IgD-negative memory B cell (primary cell): Measurements from ENCODE around the gene C2orf66. TPM values are rescaled to one million over a fixed set of nuclear protein-coding genes. Genes with fewer than 3 reads are reported as not detected.
A peak's percentile ranks its signal among the peaks of the same experiment; 100 is the strongest.

Experiments used
- H3K27ac Mint-ChIP-seq, 3 donors: one replicate each; pipeline ENCODE4 v1.8.0; 2020 to 2022; ENCODE audit warnings: mild to moderate bottlenecking in 3 of 3, mixed read lengths in 3 of 3, moderate library complexity in 1 of 3
- H3K27me3 Mint-ChIP-seq: one replicate; pipeline ENCODE4 v1.8.0; 2021; ENCODE audit warnings: mixed read lengths
- H3K36me3 Mint-ChIP-seq: one replicate; pipeline ENCODE4 v1.8.0; 2020; ENCODE audit warnings: mild to moderate bottlenecking, mixed read lengths
- H3K4me1 Mint-ChIP-seq, 3 donors: one replicate each; pipeline ENCODE4 v1.8.0; 2020 to 2022; ENCODE audit warnings: mixed read lengths in 3 of 3, mild to moderate bottlenecking in 1 of 3
- H3K4me3 Mint-ChIP-seq, 4 donors: one replicate each; pipeline ENCODE4 v1.8.0; 2020 to 2022; ENCODE audit warnings: mild to moderate bottlenecking in 4 of 4, mixed read lengths in 4 of 4, moderate library complexity in 3 of 4
- H3K9me3 Mint-ChIP-seq, 3 donors: one replicate each; pipeline ENCODE4 v1.8.0; 2020 to 2021; ENCODE audit warnings: mixed read lengths in 3 of 3, mild to moderate bottlenecking in 1 of 3
- polyA plus RNA-seq: library from polyadenylated mRNA; unstranded; fragments of 300-500 nt; fragmentation: Illumina TruSeq; gene quantifications from one replicate; pipeline ENCODE4 v1.2.3, GENCODE V29; 2021

The C2orf66 gene
- not detected for polyA plus RNA-seq

- Mint-ChIP-seq H3K36me3 (no peaks in the 10 kb centered on the region), H3K4me1 (no peaks in the 10 kb centered on the region), H3K27ac (no peak within 1 kb of the TSS), H3K9me3 (peaks cover 0 to 1% (median 0%) of the 10 kb centered on the region in 3 donors), H3K4me3 (no peak within 1 kb of the TSS), H3K27me3 (peaks cover 21% of the 10 kb centered on the region)
Measured at GRCh38 chr2:196809260-196809659, at the start of gene C2orf66. Gene C2orf66, minus strand, starts transcription at chr2:196809355. Its CDS starts 19 bp downstream, at chr2:196809336.

GRCh38 chr2:196854629-196855028 is 45.5 kb upstream of the C2orf66 start:
- H3K27me3 Mint-ChIP-seq = no peaks in the 10 kb centered on the region
- peaks cover 0 to 15% (median 11%) of the 10 kb centered on the region in 3 donors for H3K9me3 Mint-ChIP-seq
- H3K4me3 Mint-ChIP-seq = no peak overlapping the region
- H3K27ac Mint-ChIP-seq = no peak overlapping the region
- H3K4me1 Mint-ChIP-seq = no peaks in the 10 kb centered on the region
- peaks cover 9% of the 10 kb centered on the region for H3K36me3 Mint-ChIP-seq

GRCh38 chr2:196853301-196854087 is 44.3 kb upstream of the C2orf66 start:
- Mint-ChIP-seq H3K4me3 (no peak overlapping the region), H3K4me1 (no peaks in the 10 kb centered on the region), H3K27ac (no peak overlapping the region), H3K36me3 (peaks cover 3% of the 10 kb centered on the region), H3K27me3 (no peaks in the 10 kb centered on the region), H3K9me3 (peaks cover 0 to 7% (median 3%) of the 10 kb centered on the region in 3 donors)

DNA sequence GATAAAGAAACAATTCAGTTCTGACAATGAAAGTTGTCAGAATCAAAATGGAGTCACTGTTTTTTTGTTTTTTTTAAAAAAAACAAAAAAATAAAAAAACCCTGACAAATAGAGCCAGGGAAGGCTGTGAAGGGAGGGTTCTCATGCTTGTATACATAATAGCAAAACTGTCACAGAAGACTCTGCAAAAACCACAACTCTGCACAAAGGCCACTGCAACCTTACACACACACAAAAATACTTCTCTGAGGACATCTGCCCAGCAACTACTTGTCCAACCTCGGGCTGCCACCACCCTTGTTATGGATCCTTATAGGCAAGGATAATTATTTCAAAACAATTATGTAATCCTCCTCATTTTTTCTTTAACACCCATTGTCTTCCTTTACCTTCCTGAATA is 41.9 kb upstream of the C2orf66 start:
- Mint-ChIP-seq H3K27ac (no peak overlapping the region), H3K9me3 (no peaks in the 10 kb centered on the region), H3K4me1 (no peaks in the 10 kb centered on the region), H3K27me3 (no peaks in the 10 kb centered on the region), H3K4me3 (no peak overlapping the region), H3K36me3 (no peaks in the 10 kb centered on the region)

GRCh38 chr2:196849895-196850294 is 40.7 kb upstream of the C2orf66 start:
- Mint-ChIP-seq H3K4me3 (no peak overlapping the region), H3K27ac (peak overlapping the region in 1 of 3 donors; percentile 50), H3K36me3 (no peaks in the 10 kb centered on the region), H3K9me3 (no peaks in the 10 kb centered on the region), H3K4me1 (no peaks in the 10 kb centered on the region), H3K27me3 (no peaks in the 10 kb centered on the region)

DNA sequence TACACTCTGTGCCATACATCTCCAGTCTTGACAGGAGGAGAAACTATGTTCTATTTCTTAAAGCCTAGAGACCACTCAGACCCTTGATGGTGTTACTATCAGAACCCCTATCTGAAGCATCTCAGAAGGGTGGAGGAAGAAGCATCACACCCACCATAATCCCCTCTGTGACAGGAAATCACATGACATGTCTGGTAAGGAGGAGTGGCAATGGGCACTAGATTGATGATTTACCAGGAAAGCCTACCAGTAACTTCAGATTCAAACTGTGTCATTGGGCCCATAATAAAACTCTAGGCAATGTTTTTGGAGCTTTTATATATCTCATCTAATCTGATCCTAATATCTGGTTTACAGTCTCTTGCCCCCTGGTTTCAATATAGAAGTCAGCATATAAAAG is 37.1 kb upstream of the C2orf66 start:
- Mint-ChIP-seq H3K27ac (no peak overlapping the region), H3K4me3 (no peak overlapping the region), H3K27me3 (no peaks in the 10 kb centered on the region), H3K9me3 (no peaks in the 10 kb centered on the region), H3K4me1 (no peaks in the 10 kb centered on the region), H3K36me3 (no peaks in the 10 kb centered on the region)

GRCh38 chr2:196845371-196845770 is 36.2 kb upstream of the C2orf66 start:
- Mint-ChIP-seq H3K4me3 (no peak overlapping the region), H3K36me3 (no peaks in the 10 kb centered on the region), H3K4me1 (no peaks in the 10 kb centered on the region), H3K27ac (peak overlapping the region in 1 of 3 donors; percentile 23), H3K9me3 (no peaks in the 10 kb centered on the region), H3K27me3 (no peaks in the 10 kb centered on the region)

DNA sequence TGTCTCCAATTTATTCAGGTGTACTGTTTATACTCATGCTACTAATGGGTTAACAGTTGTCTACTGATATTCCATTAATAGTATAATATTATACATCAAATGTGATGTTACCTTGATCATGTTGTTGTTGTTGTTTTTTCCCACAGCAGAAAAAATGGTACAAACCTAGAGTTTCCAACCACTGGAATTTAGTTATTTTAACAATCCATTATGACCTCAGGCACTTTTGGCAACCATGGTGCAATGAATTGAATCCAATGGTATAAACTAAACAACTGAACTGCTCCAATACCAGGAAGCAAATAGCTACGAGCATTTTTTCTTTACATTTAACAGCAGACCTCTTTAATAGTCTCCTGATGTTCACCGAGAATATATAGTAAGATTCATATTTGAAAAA is 31.0 kb upstream of the C2orf66 start:
- H3K27ac Mint-ChIP-seq = no peak overlapping the region
- H3K36me3 Mint-ChIP-seq = no peaks in the 10 kb centered on the region
- no peaks in the 10 kb centered on the region for H3K27me3 Mint-ChIP-seq
- H3K4me3 Mint-ChIP-seq = no peak overlapping the region
- no peaks in the 10 kb centered on the region for H3K9me3 Mint-ChIP-seq
- no peaks in the 10 kb centered on the region for H3K4me1 Mint-ChIP-seq

- H3K9me3 Mint-ChIP-seq = no peaks in the 10 kb centered on the region
- peak overlapping the region in 1 of 3 donors; percentile 52 for H3K27ac Mint-ChIP-seq
- no peaks in the 10 kb centered on the region for H3K27me3 Mint-ChIP-seq
- H3K36me3 Mint-ChIP-seq = no peaks in the 10 kb centered on the region
- no peak overlapping the region for H3K4me3 Mint-ChIP-seq
- no peaks in the 10 kb centered on the region for H3K4me1 Mint-ChIP-seq
Measured at GRCh38 chr2:196839574-196839973, 30.4 kb upstream of the C2orf66 start.

DNA sequence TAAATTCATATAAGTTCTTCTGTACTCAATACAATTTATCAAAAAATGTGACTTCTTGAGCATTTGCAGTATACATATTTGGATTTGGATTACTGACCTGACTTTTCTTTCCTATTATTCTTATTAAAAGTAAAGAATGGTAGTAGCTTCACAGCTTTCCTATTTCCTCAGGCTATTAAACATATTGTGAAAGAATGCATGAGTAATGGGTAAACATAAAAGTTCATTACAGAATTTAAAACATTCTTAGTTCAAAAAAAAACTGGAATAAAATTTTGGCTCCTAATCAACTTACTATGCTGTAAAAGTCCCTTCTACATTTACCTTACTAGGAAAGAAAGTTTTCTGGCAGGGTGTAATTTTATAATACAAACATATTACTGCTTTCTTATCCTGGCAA is 27.3 kb upstream of the C2orf66 start:
- H3K4me3 Mint-ChIP-seq = no peak overlapping the region
- H3K4me1 Mint-ChIP-seq = no peaks in the 10 kb centered on the region
- H3K27me3 Mint-ChIP-seq = no peaks in the 10 kb centered on the region
- no peaks in the 10 kb centered on the region for H3K9me3 Mint-ChIP-seq
- H3K27ac Mint-ChIP-seq = no peak overlapping the region
- no peaks in the 10 kb centered on the region for H3K36me3 Mint-ChIP-seq

DNA sequence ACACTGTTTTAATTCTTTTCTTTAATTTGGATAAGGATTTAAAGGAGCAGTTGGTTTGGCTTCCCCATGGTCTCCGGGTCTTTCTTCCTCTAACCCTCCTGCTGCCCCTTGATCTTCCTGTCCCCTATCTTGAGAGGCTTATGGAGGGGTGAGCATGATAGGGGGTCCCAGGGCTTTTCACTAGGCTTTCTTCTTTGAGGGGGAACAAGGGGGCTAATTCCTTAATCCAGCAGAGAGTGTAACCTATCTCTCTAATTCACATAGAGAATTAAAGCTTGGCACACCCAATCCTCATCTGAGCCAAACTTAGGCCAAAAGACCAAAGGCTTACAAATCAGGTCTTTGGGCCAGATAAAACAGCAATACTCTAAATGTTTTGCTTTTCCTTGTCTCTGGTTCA is 21.5 kb upstream of the C2orf66 start:
- H3K36me3 Mint-ChIP-seq = no peaks in the 10 kb centered on the region
- H3K9me3 Mint-ChIP-seq = no peaks in the 10 kb centered on the region
- H3K4me1 Mint-ChIP-seq = peaks cover 0 to 2% (median 0%) of the 10 kb centered on the region in 3 donors
- H3K27me3 Mint-ChIP-seq = no peaks in the 10 kb centered on the region
- no peak overlapping the region for H3K4me3 Mint-ChIP-seq
- no peak overlapping the region for H3K27ac Mint-ChIP-seq

DNA sequence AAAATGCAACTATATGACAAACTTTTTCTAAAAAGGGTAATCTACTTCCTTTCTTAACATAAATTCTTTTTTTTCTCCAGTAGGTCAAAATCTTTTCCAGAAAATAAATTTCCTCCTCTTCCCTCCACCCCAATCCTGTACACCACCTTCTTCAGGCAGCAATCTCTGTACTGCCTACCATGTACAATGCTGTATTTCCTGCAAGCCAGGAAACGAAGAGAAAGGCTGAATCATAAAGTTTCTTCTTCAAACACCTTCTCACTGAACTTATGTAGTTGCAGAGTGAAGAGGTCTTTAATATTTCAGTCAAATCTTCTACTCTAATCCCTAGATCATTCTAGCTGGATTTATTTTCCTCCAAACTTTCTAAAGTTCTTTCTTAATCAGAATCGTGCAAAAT is 18.2 kb upstream of the C2orf66 start:
- Mint-ChIP-seq H3K27ac (no peak overlapping the region), H3K36me3 (no peaks in the 10 kb centered on the region), H3K4me1 (peaks cover 0 to 2% (median 0%) of the 10 kb centered on the region in 3 donors), H3K27me3 (peaks cover 12% of the 10 kb centered on the region), H3K9me3 (peaks cover 0 to 1% (median 0%) of the 10 kb centered on the region in 3 donors), H3K4me3 (no peak overlapping the region)

DNA sequence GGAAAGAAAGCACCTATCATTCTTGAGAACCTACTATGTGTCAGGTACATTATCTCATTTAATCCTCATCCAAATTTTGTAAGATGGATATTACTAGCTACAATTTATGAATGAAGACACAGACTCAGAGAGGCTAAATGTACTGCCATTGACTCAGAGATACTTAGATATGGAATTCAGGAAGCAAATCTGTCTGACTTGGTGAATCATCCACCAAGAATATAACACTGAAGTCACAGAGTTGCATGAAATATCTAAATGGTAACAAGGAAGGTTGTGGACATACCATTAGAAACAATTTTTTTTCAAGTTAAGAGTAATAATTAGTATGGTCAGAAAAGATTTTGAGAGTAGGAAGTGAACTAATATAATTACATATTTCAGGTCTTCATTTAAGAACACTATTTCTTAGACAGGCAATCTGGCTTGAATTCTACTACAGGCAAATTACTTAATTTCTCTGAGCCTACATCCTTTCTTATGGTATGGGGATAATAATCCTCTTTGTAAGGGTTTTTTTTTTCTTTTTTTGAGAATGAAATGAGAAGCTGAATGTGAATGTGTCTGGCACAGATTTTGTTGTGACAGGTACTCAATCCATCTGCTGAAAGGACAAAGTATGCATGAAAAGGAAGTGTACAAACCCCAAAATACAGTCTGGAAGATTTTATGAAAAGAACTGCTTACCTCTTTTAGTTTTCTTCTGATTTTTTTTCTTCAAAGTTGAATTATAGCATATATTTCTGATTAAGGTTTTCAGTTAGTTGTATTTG is 14.8 kb upstream of the C2orf66 start:
- peaks cover 0 to 2% (median 0%) of the 10 kb centered on the region in 3 donors for H3K4me1 Mint-ChIP-seq
- H3K27ac Mint-ChIP-seq = no peak overlapping the region
- H3K27me3 Mint-ChIP-seq = peaks cover 19% of the 10 kb centered on the region
- no peaks in the 10 kb centered on the region for H3K36me3 Mint-ChIP-seq
- no peak overlapping the region for H3K4me3 Mint-ChIP-seq
- peaks cover 0 to 10% (median 3%) of the 10 kb centered on the region in 3 donors for H3K9me3 Mint-ChIP-seq

DNA sequence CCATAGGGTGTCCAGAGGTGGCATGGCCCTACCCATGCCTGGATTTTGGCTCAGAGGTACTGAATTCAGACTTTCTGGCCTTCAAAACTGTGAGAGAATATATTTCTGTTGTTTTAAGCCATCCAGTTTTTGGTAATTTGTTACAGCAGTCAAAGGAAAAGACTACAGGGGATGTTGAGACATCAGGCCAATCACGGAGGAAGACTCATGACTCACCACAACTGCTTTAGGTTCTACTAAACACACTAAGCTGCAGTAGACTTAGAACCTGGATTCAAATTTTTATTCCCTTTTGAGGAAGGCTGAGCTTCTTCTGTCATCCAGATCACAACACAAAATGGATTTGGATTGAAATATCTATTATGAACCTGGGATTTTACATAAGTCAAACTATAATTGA is 12.0 kb upstream of the C2orf66 start:
- H3K27ac Mint-ChIP-seq = no peak overlapping the region
- no peaks in the 10 kb centered on the region for H3K4me1 Mint-ChIP-seq
- peaks cover 26% of the 10 kb centered on the region for H3K27me3 Mint-ChIP-seq
- H3K36me3 Mint-ChIP-seq = no peaks in the 10 kb centered on the region
- peaks cover 2 to 17% (median 13%) of the 10 kb centered on the region in 3 donors for H3K9me3 Mint-ChIP-seq
- H3K4me3 Mint-ChIP-seq = peak overlapping the region in 1 of 4 donors; percentile 6

DNA sequence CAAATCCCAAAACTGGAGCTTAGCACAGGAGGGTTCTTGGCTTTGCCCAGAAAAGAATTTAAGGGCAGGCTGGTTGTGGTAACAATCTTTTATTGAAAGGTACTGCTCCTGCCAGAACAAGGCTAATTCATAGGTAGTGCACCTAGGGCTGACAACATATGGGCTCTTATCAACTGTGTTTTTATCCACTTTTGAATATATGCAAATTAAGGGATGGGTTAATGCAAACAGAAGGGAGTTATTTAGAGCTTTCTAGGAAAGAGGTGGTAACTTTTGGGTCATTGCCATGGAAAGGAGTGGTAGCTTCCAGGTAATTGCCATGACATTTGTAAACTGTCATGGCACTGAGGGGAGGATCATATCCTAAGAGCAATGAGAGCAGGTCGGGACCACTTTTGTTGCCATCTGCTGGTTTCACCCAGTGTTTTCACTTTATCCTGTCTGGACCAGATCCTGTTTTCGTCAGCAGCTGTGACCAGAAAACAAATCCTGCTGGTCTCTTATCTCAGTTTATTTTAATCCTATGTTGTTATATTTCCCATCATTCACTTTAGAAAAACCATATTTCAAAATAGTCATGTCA is 981 bp downstream of the C2orf66 start:
- peaks cover 26% of the 10 kb centered on the region for H3K27me3 Mint-ChIP-seq
- H3K4me1 Mint-ChIP-seq = peaks cover 0 to 2% (median 0%) of the 10 kb centered on the region in 3 donors

More for the DNA sequence above, 981 bp downstream of the C2orf66 start:
- H3K9me3 Mint-ChIP-seq = no peaks in the 10 kb centered on the region
- H3K36me3 Mint-ChIP-seq = no peaks in the 10 kb centered on the region
- H3K27ac Mint-ChIP-seq = no peak overlapping the region
- H3K4me3 Mint-ChIP-seq = no peak overlapping the region
